Mesendoderm (in vitro differentiated cells): ENCODE data around the gene SESN1.

Experiments used
- DNase-seq: peaks from one replicate; pipeline ENCODE4 v3.0.0; 2013
- H2AK5ac ChIP-seq: 2 replicates; pipeline ENCODE4 v1.6.1; 2013; ENCODE audit warnings: low read length, inconsistent platforms
- H2BK120ac ChIP-seq: 2 replicates; pipeline ENCODE4 v1.6.1; 2013; ENCODE audit warnings: low read depth, mild to moderate bottlenecking, low read length, moderate library complexity, mixed read lengths
- H2BK15ac ChIP-seq: replicated peaks from 2 replicates; pipeline ENCODE4 v1.6.1; 2013; ENCODE audit warnings: low read depth, mild to moderate bottlenecking, moderate library complexity
- H2BK5ac ChIP-seq: 2 replicates; pipeline ENCODE4 v1.6.1; 2013; ENCODE audit warnings: low read length, inconsistent platforms
- H3K18ac ChIP-seq: 2 replicates; pipeline ENCODE4 v1.6.1; 2013; ENCODE audit warnings: mild to moderate bottlenecking, low read length, mixed read lengths
- H3K23ac ChIP-seq: one replicate; pipeline ENCODE4 v1.6.1; 2013; ENCODE audit warnings: low read length
- H3K27ac ChIP-seq: 2 replicates; pipeline ENCODE4 v1.5.1; 2013; ENCODE audit warnings: low read depth, mild to moderate bottlenecking, inconsistent platforms, low read length, moderate library complexity
- H3K27me3 ChIP-seq: 2 replicates; pipeline ENCODE4 v1.6.1; 2013; ENCODE audit warnings: low read length, control low read depth, mild to moderate bottlenecking, inconsistent platforms; ENCODE audit not compliant: insufficient read depth, poor library complexity
- H3K36me3 ChIP-seq: 2 replicates; pipeline ENCODE4 v1.6.1; 2013; ENCODE audit warnings: low read length, inconsistent platforms; ENCODE audit not compliant: control insufficient read depth, insufficient read depth
- H3K4ac ChIP-seq: one replicate; pipeline ENCODE4 v1.6.1; 2013; ENCODE audit warnings: low read depth, mild to moderate bottlenecking, low read length, moderate library complexity
- H3K4me1 ChIP-seq: 2 replicates; pipeline ENCODE4 v1.6.1; 2013; ENCODE audit warnings: low read depth, low read length, inconsistent platforms; ENCODE audit not compliant: control insufficient read depth
- H3K4me2 ChIP-seq: 2 replicates; pipeline ENCODE4 v1.6.1; 2013; ENCODE audit warnings: low read length
- H3K4me3 ChIP-seq: 2 replicates; pipeline ENCODE4 v1.5.1; 2013; ENCODE audit warnings: mild to moderate bottlenecking, low read length
- H3K56ac ChIP-seq: one replicate; pipeline ENCODE4 v1.6.1; 2013; ENCODE audit warnings: low read length
- H3K79me1 ChIP-seq: 2 replicates; pipeline ENCODE4 v1.6.1; 2013; ENCODE audit warnings: low read length, inconsistent platforms
- H3K79me2 ChIP-seq: 2 replicates; pipeline ENCODE4 v1.6.1; 2013; ENCODE audit warnings: mild to moderate bottlenecking, low read length; ENCODE audit not compliant: control insufficient read depth, insufficient read depth
- H3K9ac ChIP-seq: 2 replicates; pipeline ENCODE4 v1.6.1; 2013; ENCODE audit warnings: low read length, inconsistent platforms
- H4K5ac ChIP-seq: one replicate; pipeline ENCODE4 v1.6.1; 2013; ENCODE audit warnings: low read length
- H4K8ac ChIP-seq: one replicate; pipeline ENCODE4 v1.6.1; 2013; ENCODE audit warnings: low read depth, mild to moderate bottlenecking, control low read depth, low read length, moderate library complexity
- WGBS: extraction: QIAGEN DNeasy Blood & Tissue Kit; methylation state at CpG from one replicate; pipeline ENCODE4 v1.1.7; 2013; ENCODE audit warnings: low lambda C conversion rate, missing lambda C conversion rate; ENCODE audit not compliant: insufficient coverage; ENCODE audit errors: extremely low coverage; 5-methylcytosine and 5-hydroxymethylcytosine counted together

Gene SESN1

GRCh38 chr6:109076377-109076776 lies 18.3 kb downstream of the SESN1 start:
- no peak overlapping the region for H2BK15ac ChIP-seq
- no peak overlapping the region for H3K27ac ChIP-seq
- H3K36me3 ChIP-seq = no peaks in the 10 kb centered on the region
- no peak overlapping the region for H4K5ac ChIP-seq
- H3K23ac ChIP-seq = no peak overlapping the region
- no peak overlapping the region for H2BK120ac ChIP-seq
- no peak overlapping the region for H3K4me3 ChIP-seq
- WGBS = no CpG with 5 or more reads among the region's 3 CpGs
- H3K79me2 ChIP-seq = no peaks in the 10 kb centered on the region
- no peak overlapping the region for H3K9ac ChIP-seq
- no peak overlapping the region for H3K18ac ChIP-seq
- no peaks in the 10 kb centered on the region for H3K27me3 ChIP-seq
- no peak overlapping the region for H3K4me2 ChIP-seq
- H3K79me1 ChIP-seq = no peaks in the 10 kb centered on the region
- no peak for DNase-seq
- no peak overlapping the region for H4K8ac ChIP-seq
- H3K4ac ChIP-seq = no peak overlapping the region
- H2AK5ac ChIP-seq = no peak overlapping the region
- H2BK5ac ChIP-seq = no peak overlapping the region
- H3K4me1 ChIP-seq = no peaks in the 10 kb centered on the region
- no peak overlapping the region for H3K56ac ChIP-seq

- no peak overlapping the region for H4K8ac ChIP-seq
- H3K27ac ChIP-seq = no peak overlapping the region
- no peaks in the 10 kb centered on the region for H3K79me1 ChIP-seq
- no peak overlapping the region for H3K4me3 ChIP-seq
- no peak overlapping the region for H2BK5ac ChIP-seq
- DNase-seq = no peak
- no peak overlapping the region for H3K4me2 ChIP-seq
- no peak overlapping the region for H3K56ac ChIP-seq
- H2BK15ac ChIP-seq = no peak overlapping the region
- H2BK120ac ChIP-seq = no peak overlapping the region
- H4K5ac ChIP-seq = no peak overlapping the region
- no peaks in the 10 kb centered on the region for H3K4me1 ChIP-seq
- H3K79me2 ChIP-seq = no peaks in the 10 kb centered on the region
- H3K4ac ChIP-seq = no peak overlapping the region
- no peak overlapping the region for H3K9ac ChIP-seq
- H3K23ac ChIP-seq = no peak overlapping the region
- no peak overlapping the region for H3K18ac ChIP-seq
- no peaks in the 10 kb centered on the region for H3K27me3 ChIP-seq
- H2AK5ac ChIP-seq = no peak overlapping the region
- no peaks in the 10 kb centered on the region for H3K36me3 ChIP-seq
These were observed 18.7 kb downstream of the SESN1 start for GRCh38 chr6:109075934-109076333.

- Histone ChIP-seq H3K23ac (no peak overlapping the region), H4K5ac (no peak overlapping the region), H3K56ac (no peak overlapping the region)
These were observed 20.6 kb downstream of the SESN1 start for GRCh38 chr6:109074133-109074415.

GRCh38 chr6:109073344-109074132 lies 21.1 kb downstream of the SESN1 start:
- no CpG with 5 or more reads among the region's 7 CpGs for WGBS

More at GRCh38 chr6:109074133-109074415, 20.6 kb downstream of the SESN1 start:
- Histone ChIP-seq H3K4me3 (no peak overlapping the region), H3K18ac (no peak overlapping the region), H3K27me3 (no peaks in the 10 kb centered on the region), H2BK5ac (no peak overlapping the region), H3K4me2 (no peak overlapping the region), H2BK120ac (no peak overlapping the region), H2BK15ac (no peak overlapping the region), H3K4ac (no peak overlapping the region), H4K8ac (no peak overlapping the region), H3K79me1 (no peaks in the 10 kb centered on the region), H3K79me2 (no peaks in the 10 kb centered on the region), H3K27ac (no peak overlapping the region), H3K4me1 (no peaks in the 10 kb centered on the region), H3K36me3 (no peaks in the 10 kb centered on the region), H2AK5ac (no peak overlapping the region), H3K9ac (no peak overlapping the region)
- DNase-seq = no peak

GRCh38 chr6:109071125-109071917 lies 23.3 kb downstream of the SESN1 start:
- no peak overlapping the region for H2BK15ac ChIP-seq
- no peaks in the 10 kb centered on the region for H3K27me3 ChIP-seq
- no peak overlapping the region for H3K4me3 ChIP-seq
- H3K36me3 ChIP-seq = no peaks in the 10 kb centered on the region
- H3K4me1 ChIP-seq = no peaks in the 10 kb centered on the region
- no peak overlapping the region for H3K4me2 ChIP-seq
- WGBS = no CpG with 5 or more reads among the region's 7 CpGs
- no peak overlapping the region for H3K18ac ChIP-seq
- H3K79me1 ChIP-seq = no peaks in the 10 kb centered on the region
- no peak overlapping the region for H3K9ac ChIP-seq
- H2BK5ac ChIP-seq = no peak overlapping the region
- no peak overlapping the region for H2AK5ac ChIP-seq
- H3K56ac ChIP-seq = no peak overlapping the region
- no peak overlapping the region for H3K4ac ChIP-seq
- no peak for DNase-seq
- H4K5ac ChIP-seq = no peak overlapping the region
- no peak overlapping the region for H4K8ac ChIP-seq
- no peak overlapping the region for H2BK120ac ChIP-seq
- no peak overlapping the region for H3K23ac ChIP-seq
- no peak overlapping the region for H3K27ac ChIP-seq
- H3K79me2 ChIP-seq = no peaks in the 10 kb centered on the region

More at GRCh38 chr6:109073344-109074132, 21.1 kb downstream of the SESN1 start:
- no peak overlapping the region for H2BK120ac ChIP-seq
- H3K4me3 ChIP-seq = no peak overlapping the region
- peak; percentile 75 for DNase-seq
- no peak overlapping the region for H3K18ac ChIP-seq
- no peak overlapping the region for H2AK5ac ChIP-seq
- H2BK15ac ChIP-seq = no peak overlapping the region
- no peak overlapping the region for H3K4ac ChIP-seq
- no peak overlapping the region for H4K8ac ChIP-seq
- H3K36me3 ChIP-seq = no peaks in the 10 kb centered on the region
- no peaks in the 10 kb centered on the region for H3K4me1 ChIP-seq
- no peak overlapping the region for H3K27ac ChIP-seq
- no peak overlapping the region for H3K23ac ChIP-seq
- no peak overlapping the region for H3K9ac ChIP-seq
- no peak overlapping the region for H3K56ac ChIP-seq
- no peak overlapping the region for H2BK5ac ChIP-seq
- no peak overlapping the region for H4K5ac ChIP-seq
- no peaks in the 10 kb centered on the region for H3K79me1 ChIP-seq
- no peaks in the 10 kb centered on the region for H3K79me2 ChIP-seq
- no peaks in the 10 kb centered on the region for H3K27me3 ChIP-seq
- no peak overlapping the region for H3K4me2 ChIP-seq
